ENCODE measurements around the gene LRRC3.

The LRRC3 gene

GRCh38 chr21:44419679-44420078 is 35.6 kb upstream of the LRRC3 start:
- TF ChIP-seq CTCF (conservative IDR thresholded peaks at IDR 0.05; ENCODE audit: low read depth) = no peak
- DNase-seq (ENCODE audit: low spot score) = no peak
- CTCF ChIA-PET = no interaction called here
- POLR2A ChIA-PET (ENCODE audit: low non-redundant PET) = no interaction called here
- H3K27ac ChIP-seq = no peak overlapping the region

DNA sequence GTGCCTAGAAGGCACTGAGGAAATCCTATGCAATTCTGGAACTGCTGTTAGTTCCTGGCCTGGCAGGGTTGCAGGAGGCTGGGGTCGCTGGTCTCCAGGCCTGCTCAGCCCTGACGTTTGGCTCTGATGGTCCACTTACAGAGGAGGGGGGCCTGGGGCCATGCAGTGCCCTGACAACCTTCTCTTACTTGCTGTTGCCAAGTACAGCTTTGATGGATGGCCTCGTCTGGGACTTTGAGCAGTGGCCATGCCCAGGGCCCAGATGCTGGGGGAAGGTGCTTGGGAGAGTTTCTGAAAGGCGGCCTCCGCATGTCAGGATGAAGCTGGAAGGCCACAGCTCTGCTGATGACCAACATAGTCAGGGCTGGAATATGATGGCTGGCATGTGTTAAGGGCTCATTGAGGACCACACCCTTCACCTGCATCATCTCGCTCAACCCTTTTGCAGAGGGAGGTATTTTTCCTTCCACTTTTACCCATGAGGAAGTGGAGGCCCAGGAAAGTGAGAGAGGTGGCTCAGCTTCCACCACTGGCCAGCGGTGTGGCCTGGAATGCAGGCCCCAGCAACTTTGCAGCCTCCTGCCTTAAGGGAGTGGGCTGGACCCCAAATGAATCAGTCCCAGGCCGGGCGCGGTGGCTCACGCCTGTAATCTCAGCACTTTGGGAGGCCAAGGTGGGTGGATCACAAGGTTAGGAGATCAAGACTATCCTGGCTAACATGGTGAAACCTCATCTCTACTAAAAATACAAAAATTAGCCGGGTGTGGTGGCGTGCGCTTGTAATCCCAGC is 34.7 kb upstream of the LRRC3 start:
- no peak for TF ChIP-seq CTCF (conservative IDR thresholded peaks at IDR 0.05; ENCODE audit: low read depth)
- CTCF ChIA-PET = no interaction called here

DNA sequence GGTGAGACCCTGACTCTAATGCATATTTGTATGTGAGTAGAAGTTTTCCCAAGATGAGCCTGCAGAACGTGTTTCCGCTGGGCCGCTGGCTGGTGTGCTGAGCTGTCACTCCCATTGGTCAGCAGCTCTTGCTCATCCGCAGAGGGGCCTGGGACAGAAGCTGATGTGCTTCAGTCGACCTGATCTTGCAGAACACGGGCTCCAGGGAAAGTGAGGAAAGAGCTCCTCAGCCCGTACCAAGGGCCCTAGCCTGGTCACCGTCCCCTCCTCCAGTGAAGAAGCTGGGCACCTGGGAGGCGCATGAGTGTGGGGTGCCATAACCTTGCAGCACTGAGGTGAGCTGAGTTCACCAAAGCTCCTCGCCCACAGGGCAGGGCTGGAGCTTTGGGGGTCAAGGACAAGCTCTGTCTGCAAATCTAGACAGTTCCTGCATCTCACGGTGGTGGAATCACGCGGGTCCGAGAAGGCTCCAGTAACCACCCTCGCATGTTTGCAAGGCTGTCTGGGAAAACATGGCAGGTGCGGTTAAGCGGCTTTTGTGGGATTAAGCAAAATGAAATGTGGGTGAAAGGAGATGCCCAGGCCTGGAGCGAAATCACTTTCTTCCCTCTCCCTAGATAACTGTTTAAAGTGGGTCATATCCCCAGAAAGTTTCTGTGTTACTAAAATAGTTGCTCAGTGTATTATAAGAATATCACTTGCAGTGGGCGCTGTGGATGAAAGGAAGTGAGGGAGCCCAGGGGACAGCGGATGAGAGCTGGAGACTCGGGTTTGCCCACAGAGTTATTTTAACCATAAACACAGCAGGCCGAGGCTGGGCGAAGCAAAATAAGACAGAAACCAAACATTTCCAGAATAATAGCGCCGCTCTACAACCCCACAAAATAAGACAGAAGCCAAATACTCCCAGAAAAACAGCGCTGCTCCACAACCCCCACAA is 33.1 kb upstream of the LRRC3 start:
- H3K27ac ChIP-seq = no peak overlapping the region
- no peak for TF ChIP-seq CTCF (conservative IDR thresholded peaks at IDR 0.05; ENCODE audit: low read depth)
- CTCF ChIA-PET = interaction anchor here (0.6 kb wide), 1 partner anchor 1160 kb away, joined by 3 read pairs; no protein-coding TSS in a partner anchor
- DNase-seq (ENCODE audit: low spot score) = no peak
- POLR2A ChIA-PET (ENCODE audit: low non-redundant PET) = no interaction called here

More for the DNA sequence above, 34.7 kb upstream of the LRRC3 start:
- no peak overlapping the region for H3K27ac ChIP-seq
- no peak for DNase-seq (ENCODE audit: low spot score)
- POLR2A ChIA-PET (ENCODE audit: low non-redundant PET) = no interaction called here

- DNase-seq (ENCODE audit: low spot score) = no peak
- ChIA-PET CTCF (interaction anchor here (0.5 kb wide), 1 partner anchor 459 kb away, joined by 4 read pairs; no protein-coding TSS in a partner anchor), POLR2A (ENCODE audit: low non-redundant PET) (no interaction called here)
- H3K27ac ChIP-seq = no peak overlapping the region
- no peak for TF ChIP-seq CTCF (conservative IDR thresholded peaks at IDR 0.05; ENCODE audit: low read depth)
Observed at GRCh38 chr21:44423312-44423821, 31.9 kb upstream of the LRRC3 start.

DNA sequence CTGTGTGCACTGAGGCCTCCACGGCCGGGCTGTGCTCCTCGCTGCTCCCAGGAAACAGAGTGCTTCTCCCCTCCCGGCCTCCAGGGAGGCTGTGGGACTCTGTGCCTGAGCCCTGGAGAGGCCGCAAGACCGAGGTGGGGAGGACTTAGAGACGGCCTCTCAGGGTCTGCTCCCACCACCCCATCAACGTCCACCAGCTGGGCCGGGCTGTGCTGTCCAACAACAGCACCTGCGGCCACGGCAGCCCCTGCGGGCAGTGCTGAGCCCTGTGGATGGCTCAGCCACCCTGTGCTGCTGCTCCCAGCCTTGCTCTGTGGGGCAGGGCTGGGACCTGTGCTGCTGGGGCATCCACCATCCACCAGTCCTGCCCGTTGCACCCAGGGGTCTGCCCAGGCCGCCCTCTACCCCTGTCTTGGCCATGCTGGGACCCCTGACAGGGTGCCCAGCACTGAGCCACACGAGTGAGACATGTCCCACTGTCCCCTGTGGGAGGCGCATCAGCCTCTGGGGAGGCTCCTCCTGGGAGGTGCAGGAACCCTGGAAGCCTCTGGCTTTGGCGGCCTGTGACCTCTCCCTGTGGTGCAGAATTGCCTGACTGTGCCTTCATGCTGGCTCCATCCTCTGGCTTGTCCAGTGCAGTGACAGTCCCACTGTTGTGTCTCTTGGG is 31.2 kb upstream of the LRRC3 start:
- CTCF ChIA-PET = no interaction called here
- POLR2A ChIA-PET (ENCODE audit: low non-redundant PET) = no interaction called here
- no peak overlapping the region for H3K27ac ChIP-seq
- TF ChIP-seq CTCF (conservative IDR thresholded peaks at IDR 0.05; ENCODE audit: low read depth) = no peak
- DNase-seq (ENCODE audit: low spot score) = no peak
